Measurements from ENCODE around the gene TFDP2. TPM values are rescaled to one million over a fixed set of nuclear protein-coding genes. Genes with fewer than 3 reads are reported as not detected.

TFDP2 gene
- total RNA-seq, 4 donors from 2014 or later, result 41.9 to 134 (median 47.3) TPM

DNA sequence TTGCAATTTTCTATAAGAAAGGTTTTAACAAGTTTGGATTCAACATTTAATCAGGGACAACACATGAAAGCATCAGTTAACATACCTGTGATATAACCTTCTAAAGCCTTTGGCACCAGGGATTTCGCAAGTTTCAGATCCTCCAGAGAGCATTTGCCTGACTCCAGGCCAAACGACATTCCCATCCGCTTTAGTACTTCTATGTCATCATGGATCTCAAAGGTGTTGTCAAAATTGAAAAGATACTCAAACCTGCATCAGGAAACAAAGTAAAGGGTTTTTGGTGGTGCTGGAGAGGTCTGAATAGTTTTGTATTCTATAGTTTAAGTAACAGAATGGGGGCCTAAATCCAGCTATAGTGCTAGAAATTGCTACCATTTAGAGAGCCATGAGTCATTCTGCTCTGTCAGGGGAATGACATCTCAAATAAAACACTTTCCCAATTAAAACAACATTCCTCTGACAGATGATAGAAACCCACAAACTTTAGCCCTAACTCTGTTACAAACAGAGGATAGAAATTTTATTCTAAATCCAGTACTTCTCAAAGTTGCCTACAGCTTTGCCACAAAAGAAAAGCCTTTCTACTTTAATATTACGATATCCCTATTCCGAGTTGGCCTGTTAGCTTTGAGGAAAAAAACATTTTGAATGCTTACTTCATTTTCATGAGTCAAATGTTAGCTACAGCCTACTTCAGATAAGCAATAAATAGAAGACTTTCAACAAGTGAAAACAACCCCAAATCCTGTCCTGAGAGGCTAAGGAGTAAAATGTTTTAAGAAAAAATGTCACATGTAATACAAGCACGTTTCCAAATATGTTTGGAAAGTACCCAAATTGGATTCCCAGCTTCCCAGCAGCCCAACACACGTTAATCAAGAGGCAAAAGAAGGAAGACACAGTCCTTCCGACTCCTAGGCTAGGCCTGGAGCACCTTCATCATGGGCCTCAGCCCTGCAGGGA, 189.5 kb downstream of the TFDP2 start:
- 59% methylated on average over 8 of the region's 8 CpGs for WGBS

DNA sequence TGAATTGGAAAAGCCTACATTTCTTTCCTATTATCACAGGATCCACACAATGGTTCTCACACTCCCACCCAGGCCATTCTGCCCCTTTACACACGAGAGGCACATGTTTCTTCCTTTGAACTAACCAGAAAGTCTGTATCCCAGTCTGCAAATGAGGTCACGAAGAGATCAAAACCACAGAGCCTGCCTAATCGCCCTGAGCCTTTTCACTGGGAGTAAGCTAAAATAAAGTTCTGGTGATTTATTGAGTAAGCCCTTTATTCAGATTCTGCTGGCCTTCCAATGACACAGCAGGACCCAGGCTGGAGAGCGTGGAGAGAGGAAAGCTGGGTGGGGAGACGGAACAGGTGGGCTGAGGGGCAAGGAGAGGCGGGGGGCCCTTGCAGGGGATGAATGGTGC, 194.2 kb downstream of the TFDP2 start:
- Histone ChIP-seq H3K27me3 (no peaks in the 10 kb centered on the region), H3K36me3 (peaks cover 4 to 43% (median 20%) of the 10 kb centered on the region in 4 donors), H3K4me1 (peaks cover 0 to 28% (median 19%) of the 10 kb centered on the region in 4 donors), H3K9me3 (no peaks in the 10 kb centered on the region), H3K27ac (replicated peaks in 1 of 4) (peak overlapping the region in 1 of 4 donors; percentile 6), H3K4me3 (no peak overlapping the region)
- intact Hi-C loops (cut with DNase I), result no loop called here
- TF ChIP-seq POLR2AphosphoS5 (IDR thresholded peaks at IDR 0.05), result no peak
- TF ChIP-seq EP300 (IDR thresholded peaks at IDR 0.05), result no peak
- TF ChIP-seq, protein P1, sequence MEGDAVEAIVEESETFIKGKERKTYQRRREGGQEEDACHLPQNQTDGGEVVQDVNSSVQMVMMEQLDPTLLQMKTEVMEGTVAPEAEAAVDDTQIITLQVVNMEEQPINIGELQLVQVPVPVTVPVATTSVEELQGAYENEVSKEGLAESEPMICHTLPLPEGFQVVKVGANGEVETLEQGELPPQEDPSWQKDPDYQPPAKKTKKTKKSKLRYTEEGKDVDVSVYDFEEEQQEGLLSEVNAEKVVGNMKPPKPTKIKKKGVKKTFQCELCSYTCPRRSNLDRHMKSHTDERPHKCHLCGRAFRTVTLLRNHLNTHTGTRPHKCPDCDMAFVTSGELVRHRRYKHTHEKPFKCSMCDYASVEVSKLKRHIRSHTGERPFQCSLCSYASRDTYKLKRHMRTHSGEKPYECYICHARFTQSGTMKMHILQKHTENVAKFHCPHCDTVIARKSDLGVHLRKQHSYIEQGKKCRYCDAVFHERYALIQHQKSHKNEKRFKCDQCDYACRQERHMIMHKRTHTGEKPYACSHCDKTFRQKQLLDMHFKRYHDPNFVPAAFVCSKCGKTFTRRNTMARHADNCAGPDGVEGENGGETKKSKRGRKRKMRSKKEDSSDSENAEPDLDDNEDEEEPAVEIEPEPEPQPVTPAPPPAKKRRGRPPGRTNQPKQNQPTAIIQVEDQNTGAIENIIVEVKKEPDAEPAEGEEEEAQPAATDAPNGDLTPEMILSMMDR (IDR thresholded peaks at IDR 0.05), result no peak
- no peak for TF ChIP-seq POLR2A (IDR thresholded peaks at IDR 0.05; ENCODE audit: low read depth)
- DNase-seq (ENCODE audit: extremely low spot score), result no peak
- WGBS, result 58% methylated on average over 6 of the region's 6 CpGs

More for the DNA sequence above, 189.5 kb downstream of the TFDP2 start:
- TF ChIP-seq, protein P1 (IDR thresholded peaks at IDR 0.05), result no peak
- TF ChIP-seq EP300 (IDR thresholded peaks at IDR 0.05), result no peak
- TF ChIP-seq POLR2AphosphoS5 (IDR thresholded peaks at IDR 0.05), result no peak
- TF ChIP-seq POLR2A (IDR thresholded peaks at IDR 0.05; ENCODE audit: low read depth), result no peak
- Histone ChIP-seq H3K36me3 (peaks cover 0 to 32% (median 14%) of the 10 kb centered on the region in 4 donors), H3K4me3 (no peak overlapping the region), H3K27ac (replicated peaks in 1 of 4) (peak overlapping the region; percentile 35 to 74 (median 66)), H3K4me1 (peaks cover 0 to 29% (median 25%) of the 10 kb centered on the region in 4 donors), H3K27me3 (no peaks in the 10 kb centered on the region), H3K9me3 (no peaks in the 10 kb centered on the region)
- intact Hi-C loops (cut with DNase I), result loop anchor here (5.0 to 10.0 kb wide), 2 partner anchors 165 to 317 kb away; no protein-coding TSS in a partner anchor
- no peak for DNase-seq (ENCODE audit: extremely low spot score)

DNA sequence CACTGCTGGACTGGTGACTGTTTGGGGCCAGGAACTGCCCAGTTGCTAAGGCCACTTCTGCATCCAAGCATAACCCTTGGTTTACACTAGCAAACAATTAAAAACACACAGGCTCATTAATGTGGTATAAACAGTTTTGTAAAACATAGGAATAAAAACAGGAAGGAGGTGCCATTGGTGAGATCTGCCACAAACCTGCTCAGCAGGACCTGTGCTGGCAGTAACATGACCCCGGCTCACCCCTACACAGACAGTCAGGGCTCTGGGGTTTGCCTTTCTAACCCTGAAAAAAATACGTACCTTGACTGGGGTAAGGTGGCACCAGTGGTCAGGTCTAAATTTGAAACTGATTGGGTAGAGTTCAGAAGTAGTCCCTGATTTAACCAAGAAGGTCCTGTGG, 196.7 kb downstream of the TFDP2 start:
- H3K4me1 ChIP-seq, result peaks cover 0 to 16% (median 10%) of the 10 kb centered on the region in 4 donors
- no peaks in the 10 kb centered on the region for H3K9me3 ChIP-seq
- peaks cover 4 to 28% (median 16%) of the 10 kb centered on the region in 4 donors for H3K36me3 ChIP-seq
- intact Hi-C loops (cut with DNase I), result no loop called here
- no peak overlapping the region for H3K27ac ChIP-seq (replicated peaks in 1 of 4)
- 93% methylated on average over 2 of the region's 2 CpGs for WGBS
- no peak for TF ChIP-seq POLR2A (IDR thresholded peaks at IDR 0.05; ENCODE audit: low read depth)
- TF ChIP-seq POLR2AphosphoS5 (IDR thresholded peaks at IDR 0.05), result no peak
- TF ChIP-seq, protein P1 (IDR thresholded peaks at IDR 0.05), result no peak
- no peak for TF ChIP-seq EP300 (IDR thresholded peaks at IDR 0.05)
- no peak overlapping the region for H3K4me3 ChIP-seq
- DNase-seq (ENCODE audit: extremely low spot score), result no peak
- H3K27me3 ChIP-seq, result no peaks in the 10 kb centered on the region

DNA sequence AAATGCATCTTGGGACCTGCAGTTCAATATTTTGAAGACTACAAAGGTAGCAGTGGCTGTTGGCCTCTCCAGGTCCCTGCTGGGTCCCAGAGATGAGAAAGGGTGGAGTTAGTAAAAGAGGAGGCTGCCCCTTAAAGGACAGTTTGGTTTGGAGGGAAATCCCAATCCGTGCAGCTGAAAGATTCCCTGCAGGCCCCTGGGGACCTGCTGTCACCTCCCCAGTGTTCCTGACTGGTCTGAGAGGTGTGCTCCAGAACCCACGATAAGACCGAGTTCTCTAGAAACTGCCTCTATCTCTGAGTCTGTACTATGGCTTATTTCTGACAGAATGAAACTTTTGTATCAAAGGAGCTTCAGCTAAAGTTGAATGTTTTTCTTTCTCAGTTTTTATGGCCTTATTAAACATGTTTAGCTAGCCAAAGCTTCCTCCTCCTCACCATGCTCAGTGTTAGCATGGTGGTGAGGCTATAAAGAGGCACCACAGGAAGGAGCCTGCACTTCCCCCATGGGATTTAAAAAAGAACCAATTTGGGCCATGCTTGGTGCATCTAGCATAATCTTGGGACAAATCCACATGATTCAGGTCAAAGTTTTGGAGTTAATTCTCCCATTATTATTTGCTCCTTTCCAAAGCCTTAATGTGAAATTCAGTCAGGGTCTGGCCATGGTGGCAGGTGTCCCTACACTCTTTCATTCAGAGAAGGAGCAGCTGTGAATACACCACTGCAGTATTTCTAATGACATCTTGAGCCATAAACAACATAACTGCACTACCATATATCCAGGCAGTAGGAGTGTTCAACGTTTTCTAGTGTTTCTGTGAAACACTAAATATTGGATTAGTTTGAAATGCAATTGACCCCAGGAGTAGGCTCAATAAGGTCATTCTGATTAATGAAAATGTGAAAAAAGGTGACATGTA, 198.5 kb downstream of the TFDP2 start:
- 81% methylated on average over 4 of the region's 4 CpGs for whole genome bisulfite sequencing
- no peak overlapping the region for H3K4me3 ChIP-seq
- H3K27me3 ChIP-seq, result no peaks in the 10 kb centered on the region
- DNase-seq (ENCODE audit: extremely low spot score), result no peak
- TF ChIP-seq, protein P1 (IDR thresholded peaks at IDR 0.05), result no peak
- no peak for TF ChIP-seq POLR2A (IDR thresholded peaks at IDR 0.05; ENCODE audit: low read depth)
- TF ChIP-seq EP300 (IDR thresholded peaks at IDR 0.05), result no peak
- no peak for TF ChIP-seq POLR2AphosphoS5 (IDR thresholded peaks at IDR 0.05)
- peaks cover 0 to 16% (median 10%) of the 10 kb centered on the region in 4 donors for H3K4me1 ChIP-seq
- no peaks in the 10 kb centered on the region for H3K9me3 ChIP-seq
- H3K27ac ChIP-seq (replicated peaks in 1 of 4), result no peak overlapping the region
- intact Hi-C loops (cut with DNase I), result no loop called here
- H3K36me3 ChIP-seq, result peaks cover 4 to 32% (median 15%) of the 10 kb centered on the region in 4 donors

All from esophagus muscularis mucosa (tissue), 4 donors.